CD4-positive, alpha-beta memory T cell (primary cell): Measurements from ENCODE around the gene CTDSPL. TPM values are rescaled to one million over a fixed set of nuclear protein-coding genes. Genes with fewer than 3 reads are reported as not detected.

Experiments
- CTCF ChIA-PET: fragments of 350-600 bp; sonication (Branson Sonifier 250); formaldehyde crosslinking; loops from one replicate; lab custom pipeline; 2021; ENCODE audit warnings: inconsistent platforms; ENCODE audit not compliant: partially characterized antibody; lab: Charles Lee
- POLR2A ChIA-PET: fragments of 350-600 bp; sonication (Branson Sonifier 250); formaldehyde crosslinking; loops from one replicate; lab custom pipeline; 2021; ENCODE audit not compliant: partially characterized antibody; lab: Charles Lee
- DNase-seq, 5 donors: peaks; one replicate each; pipeline versions ENCODE4 v3.0.0 to v3.0.0-alpha.2; 2020 to 2022; ENCODE audit warnings: mixed read lengths in 1 of 5
- H3K27ac ChIP-seq: one replicate; pipeline ENCODE4 v1.7.0; 2013; ENCODE audit warnings: low read depth, low read length
- H3K27me3 ChIP-seq: 2 replicates; pipeline ENCODE4 v1.7.0; 2013; ENCODE audit warnings: mild to moderate bottlenecking, low read length, moderate library complexity; ENCODE audit not compliant: insufficient read depth
- H3K36me3 ChIP-seq: 2 replicates; pipeline ENCODE4 v1.7.0; 2013; ENCODE audit warnings: mild to moderate bottlenecking, low read length, moderate library complexity; ENCODE audit not compliant: insufficient read depth
- H3K4me1 ChIP-seq: 2 replicates; pipeline ENCODE4 v1.7.0; 2013; ENCODE audit warnings: mild to moderate bottlenecking, low read length, moderate library complexity; ENCODE audit not compliant: insufficient read depth
- H3K4me3 ChIP-seq, 2 donors: one replicate each; pipeline ENCODE4 v1.7.0; 2013; ENCODE audit warnings: low read length in 2 of 2, mild to moderate bottlenecking in 1 of 2
- H3K9me3 ChIP-seq, 2 donors: one replicate each; pipeline ENCODE4 v1.7.0; 2013; ENCODE audit warnings: low read length in 2 of 2, control low read depth in 1 of 2; ENCODE audit not compliant: control insufficient read depth in 1 of 2
- H3K27ac Mint-ChIP-seq, 7 donors: one replicate each; pipeline ENCODE4 v1.8.0; 2020 to 2021; ENCODE audit warnings: mixed read lengths in 7 of 7, mild to moderate bottlenecking in 6 of 7, inconsistent platforms in 3 of 7, moderate library complexity in 3 of 7
- H3K27me3 Mint-ChIP-seq, 2 donors: one replicate each; pipeline ENCODE4 v1.8.0; 2020 to 2021; ENCODE audit warnings: mixed read lengths in 2 of 2
- H3K36me3 Mint-ChIP-seq, 2 donors: one replicate each; pipeline ENCODE4 v1.8.0; 2020 to 2021; ENCODE audit warnings: mixed read lengths in 2 of 2, inconsistent platforms in 1 of 2, mild to moderate bottlenecking in 1 of 2
- H3K4me1 Mint-ChIP-seq, 4 donors: one replicate each; pipeline ENCODE4 v1.8.0; 2020 to 2021; ENCODE audit warnings: mixed read lengths in 4 of 4, mild to moderate bottlenecking in 1 of 4
- H3K4me3 Mint-ChIP-seq, 8 donors: one replicate each; pipeline ENCODE4 v1.8.0; 2020 to 2021; ENCODE audit warnings: mixed read lengths in 8 of 8, mild to moderate bottlenecking in 7 of 8, moderate library complexity in 6 of 8, inconsistent platforms in 3 of 8
- H3K9me3 Mint-ChIP-seq, 8 donors: one replicate each; pipeline ENCODE4 v1.8.0; 2020 to 2021; ENCODE audit warnings: mixed read lengths in 8 of 8, mild to moderate bottlenecking in 5 of 8, inconsistent platforms in 3 of 8, moderate library complexity in 1 of 8
- intact Hi-C: fragments of 100-400 bp; cut with micrococcal nuclease; formaldehyde crosslinking; loops from one replicate; pipeline ENCODE4 v1.15.1; 2023
- polyA plus RNA-seq, 2 donors: library from polyadenylated mRNA; unstranded; fragments of 300-500 nt; fragmentation: Illumina TruSeq; gene quantifications; one replicate each; pipeline ENCODE4 v1.2.3, GENCODE V29; 2021
- total RNA-seq, 2 experiments: library from RNA; stranded (reverse); gene quantifications; one replicate each; pipeline ENCODE4 v1.2.3, GENCODE V29; 2021

Gene CTDSPL
- total and polyA plus RNA-seq, 4 experiments from 2014 or later = 0.08 to 0.73 (median 0.61) TPM; not detected in 1

DNA sequence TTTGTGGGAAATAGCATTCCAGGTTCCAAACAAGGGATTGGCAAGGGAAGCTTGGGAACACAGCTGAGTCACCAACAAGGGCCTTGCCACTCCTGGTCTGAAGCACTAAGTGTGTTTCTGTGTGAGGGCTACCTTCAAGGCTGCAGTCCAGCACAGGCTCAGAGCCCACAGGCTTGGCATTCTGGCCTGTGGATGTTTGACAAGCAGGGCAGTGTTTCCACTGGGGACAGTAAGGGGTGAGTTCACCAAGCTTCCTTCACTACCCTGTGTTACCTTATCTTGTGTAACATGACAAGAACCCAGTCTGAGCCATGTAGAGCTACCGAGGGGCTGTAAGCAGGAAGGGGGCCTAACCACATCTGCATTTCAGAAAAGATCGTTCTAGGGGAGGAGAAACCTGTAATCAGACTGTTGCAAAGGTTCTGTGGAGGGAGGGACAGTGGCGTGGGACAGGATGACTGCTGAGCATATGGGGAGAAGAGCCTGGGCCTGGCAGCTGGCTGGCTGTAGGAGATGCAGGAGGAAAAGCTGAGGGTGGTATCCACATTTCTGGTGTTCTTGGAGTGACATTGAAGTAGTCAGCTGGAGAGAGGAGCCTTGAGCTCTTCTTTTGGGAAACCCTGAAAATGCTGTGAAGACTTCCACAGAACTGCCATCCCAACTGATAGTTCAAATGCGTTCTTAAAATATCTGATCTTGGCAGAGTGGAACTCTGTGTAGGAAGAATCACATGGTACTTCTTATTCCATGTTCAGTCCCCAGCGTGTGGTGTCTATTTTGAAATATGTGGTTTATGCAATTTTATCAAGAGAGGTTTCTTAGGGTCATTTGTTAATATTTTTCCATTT, 61.3 kb downstream of the CTDSPL start:
- H3K27ac Mint-ChIP-seq = no peak overlapping the region

GRCh38 chr3:37923569-37924040, 61.9 kb downstream of the CTDSPL start:
- no peaks in the 10 kb centered on the region for H3K4me1 Mint-ChIP-seq

More for the DNA sequence above, 61.3 kb downstream of the CTDSPL start:
- Mint-ChIP-seq H3K27me3 (peaks cover 1 to 2% of the 10 kb centered on the region in 2 donors), H3K4me3 (no peak overlapping the region), H3K4me1 (no peaks in the 10 kb centered on the region), H3K9me3 (no peaks in the 10 kb centered on the region), H3K36me3 (no peaks in the 10 kb centered on the region)
- intact Hi-C loops = no loop called here
- H3K27ac ChIP-seq = no peak overlapping the region
- DNase-seq = no peak
- no peak overlapping the region for H3K4me3 ChIP-seq
- H3K4me1 ChIP-seq = no peaks in the 10 kb centered on the region
- H3K27me3 ChIP-seq = no peaks in the 10 kb centered on the region
- POLR2A ChIA-PET = no interaction called here
- H3K36me3 ChIP-seq = no peaks in the 10 kb centered on the region
- CTCF ChIA-PET = interaction anchor here (0.9 kb wide), 1 partner anchor 11 kb away, joined by 5 read pairs; no protein-coding TSS in a partner anchor
- H3K9me3 ChIP-seq = no peaks in the 10 kb centered on the region

DNA sequence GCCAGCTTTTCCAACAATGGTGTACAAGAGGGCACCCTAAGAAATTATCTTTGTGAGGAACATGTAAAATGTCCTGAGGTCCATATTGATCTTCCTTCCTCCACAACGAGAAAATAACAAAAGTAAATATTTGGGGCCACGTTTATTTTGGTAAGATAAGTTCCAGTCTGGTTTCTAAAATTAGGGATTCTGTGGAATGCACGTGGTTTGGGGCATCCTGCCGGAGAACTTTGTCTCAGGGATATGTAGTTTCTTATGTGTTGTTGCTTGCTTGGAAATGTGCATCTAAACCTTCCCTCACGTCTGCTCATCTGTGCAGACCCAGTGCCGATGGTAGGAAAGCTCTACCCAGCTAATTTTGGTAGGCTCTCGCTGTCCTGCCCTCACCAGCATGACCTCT, 62.8 kb downstream of the CTDSPL start:
- intact Hi-C loops = no loop called here
- no peaks in the 10 kb centered on the region for H3K9me3 ChIP-seq
- H3K27me3 ChIP-seq = no peaks in the 10 kb centered on the region

More at GRCh38 chr3:37923569-37924040, 61.9 kb downstream of the CTDSPL start:
- Mint-ChIP-seq H3K36me3 (no peaks in the 10 kb centered on the region), H3K27me3 (peaks cover 1 to 2% of the 10 kb centered on the region in 2 donors), H3K27ac (no peak overlapping the region), H3K9me3 (no peaks in the 10 kb centered on the region), H3K4me3 (no peak overlapping the region)
- no peak for DNase-seq
- H3K27me3 ChIP-seq = no peaks in the 10 kb centered on the region
- no peaks in the 10 kb centered on the region for H3K9me3 ChIP-seq
- H3K4me1 ChIP-seq = no peaks in the 10 kb centered on the region
- H3K36me3 ChIP-seq = no peaks in the 10 kb centered on the region
- CTCF ChIA-PET = interaction anchor here (0.9 kb wide), 1 partner anchor 11 kb away, joined by 5 read pairs; no protein-coding TSS in a partner anchor
- intact Hi-C loops = no loop called here
- no peak overlapping the region for H3K27ac ChIP-seq
- POLR2A ChIA-PET = no interaction called here
- no peak overlapping the region for H3K4me3 ChIP-seq

GRCh38 chr3:37925157-37925556, 63.5 kb downstream of the CTDSPL start:
- H3K4me1 ChIP-seq = no peaks in the 10 kb centered on the region
- Mint-ChIP-seq H3K27ac (no peak overlapping the region), H3K36me3 (no peaks in the 10 kb centered on the region), H3K4me3 (no peak overlapping the region), H3K4me1 (no peaks in the 10 kb centered on the region), H3K27me3 (peaks cover 1 to 2% of the 10 kb centered on the region in 2 donors), H3K9me3 (peaks cover 0 to 5% (median 0%) of the 10 kb centered on the region in 8 donors)
- no peak for DNase-seq
- H3K4me3 ChIP-seq = no peak overlapping the region
- no peaks in the 10 kb centered on the region for H3K36me3 ChIP-seq
- no peak overlapping the region for H3K27ac ChIP-seq
- intact Hi-C loops = no loop called here
- POLR2A ChIA-PET = no interaction called here
- CTCF ChIA-PET = no interaction called here
- no peaks in the 10 kb centered on the region for H3K9me3 ChIP-seq
- H3K27me3 ChIP-seq = no peaks in the 10 kb centered on the region

More for the DNA sequence above, 62.8 kb downstream of the CTDSPL start:
- Histone ChIP-seq H3K4me1 (no peaks in the 10 kb centered on the region), H3K4me3 (no peak overlapping the region), H3K36me3 (no peaks in the 10 kb centered on the region), H3K27ac (no peak overlapping the region)
- Mint-ChIP-seq H3K9me3 (peaks cover 0 to 5% (median 0%) of the 10 kb centered on the region in 8 donors), H3K27me3 (peaks cover 1 to 2% of the 10 kb centered on the region in 2 donors), H3K4me1 (no peaks in the 10 kb centered on the region), H3K27ac (no peak overlapping the region), H3K36me3 (no peaks in the 10 kb centered on the region), H3K4me3 (no peak overlapping the region)
- POLR2A ChIA-PET = no interaction called here
- DNase-seq = no peak
- CTCF ChIA-PET = no interaction called here

DNA sequence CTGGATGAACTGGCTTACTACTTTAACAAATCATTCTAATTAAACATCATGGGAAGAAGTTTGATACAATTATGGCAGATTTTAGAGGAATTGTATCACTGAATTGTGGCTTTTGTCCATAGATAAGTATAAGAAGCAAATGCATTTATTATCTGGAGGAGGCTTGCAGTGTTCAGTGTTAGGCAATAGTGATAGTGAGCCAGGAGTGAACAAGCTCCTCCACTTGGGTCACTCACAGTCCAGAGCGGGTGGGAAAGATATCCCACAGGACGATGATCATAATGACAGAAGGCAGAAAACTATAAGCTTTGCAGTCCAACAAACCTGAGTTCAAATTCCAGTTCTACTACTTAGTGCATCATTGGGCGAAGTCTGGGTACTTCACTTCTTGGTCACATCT, 64.9 kb downstream of the CTDSPL start:
- Histone ChIP-seq H3K4me1 (no peaks in the 10 kb centered on the region), H3K27ac (no peak overlapping the region), H3K4me3 (no peak overlapping the region), H3K36me3 (no peaks in the 10 kb centered on the region), H3K27me3 (no peaks in the 10 kb centered on the region), H3K9me3 (no peaks in the 10 kb centered on the region)
- DNase-seq = no peak
- intact Hi-C loops = no loop called here
- no peaks in the 10 kb centered on the region for H3K36me3 Mint-ChIP-seq
- peaks cover 0 to 5% (median 0%) of the 10 kb centered on the region in 8 donors for H3K9me3 Mint-ChIP-seq
- ChIA-PET CTCF (no interaction called here), POLR2A (no interaction called here)
- peaks cover 2 to 4% of the 10 kb centered on the region in 2 donors for H3K27me3 Mint-ChIP-seq
- no peak overlapping the region for H3K4me3 Mint-ChIP-seq
- no peaks in the 10 kb centered on the region for H3K4me1 Mint-ChIP-seq
- no peak overlapping the region for H3K27ac Mint-ChIP-seq

GRCh38 chr3:37930495-37930894, 68.8 kb downstream of the CTDSPL start:
- POLR2A ChIA-PET = no interaction called here
- H3K27me3 Mint-ChIP-seq = peaks cover 2 to 8% of the 10 kb centered on the region in 2 donors
- Histone ChIP-seq H3K4me1 (no peaks in the 10 kb centered on the region), H3K4me3 (no peak overlapping the region), H3K36me3 (no peaks in the 10 kb centered on the region), H3K27me3 (no peaks in the 10 kb centered on the region), H3K9me3 (no peaks in the 10 kb centered on the region), H3K27ac (no peak overlapping the region)
- DNase-seq = no peak
- no peak overlapping the region for H3K27ac Mint-ChIP-seq
- H3K36me3 Mint-ChIP-seq = no peaks in the 10 kb centered on the region
- no peak overlapping the region for H3K4me3 Mint-ChIP-seq
- CTCF ChIA-PET = no interaction called here
- H3K9me3 Mint-ChIP-seq = peaks cover 0 to 5% (median 0%) of the 10 kb centered on the region in 8 donors
- intact Hi-C loops = no loop called here
- H3K4me1 Mint-ChIP-seq = no peaks in the 10 kb centered on the region

- intact Hi-C loops = no loop called here
- Histone ChIP-seq H3K4me3 (no peak overlapping the region), H3K36me3 (no peaks in the 10 kb centered on the region), H3K4me1 (no peaks in the 10 kb centered on the region), H3K9me3 (no peaks in the 10 kb centered on the region), H3K27me3 (no peaks in the 10 kb centered on the region), H3K27ac (no peak overlapping the region)
- Mint-ChIP-seq H3K36me3 (no peaks in the 10 kb centered on the region), H3K9me3 (peaks cover 0 to 5% (median 0%) of the 10 kb centered on the region in 8 donors), H3K4me3 (no peak overlapping the region), H3K27ac (no peak overlapping the region), H3K4me1 (no peaks in the 10 kb centered on the region), H3K27me3 (peaks cover 0 to 7% of the 10 kb centered on the region in 2 donors)
- CTCF ChIA-PET = no interaction called here
- DNase-seq = no peak
- POLR2A ChIA-PET = no interaction called here
Observed at GRCh38 chr3:37932505-37932904, 70.8 kb downstream of the CTDSPL start.
